CD14-positive monocyte (primary cell): ENCODE data around the gene VWA5B1. TPM values are rescaled to one million over a fixed set of nuclear protein-coding genes. Genes with fewer than 3 reads are reported as not detected.

Experiments
- DNase-seq, 3 donors: peaks; one replicate each; pipeline ENCODE4 v3.0.0-alpha.2; 2011 to 2022
- H2AFZ ChIP-seq: 2 replicates; pipeline ENCODE4 v1.6.0; 2012; ENCODE audit warnings: mild to moderate bottlenecking, low read depth, low read length, inconsistent platforms; ENCODE audit not compliant: insufficient read depth, poor library complexity, severe bottlenecking
- H3K27ac ChIP-seq, 2 donors: 1 replicate in 1 of 2; 2 replicates in 1 of 2; pipeline ENCODE4 v1.5.1; 2012 to 2013; ENCODE audit warnings: low read length in 2 of 2, control low read depth in 1 of 2, inconsistent platforms in 1 of 2, low read depth in 1 of 2, mild to moderate bottlenecking in 1 of 2
- H3K27me3 ChIP-seq, 2 donors: one replicate each; pipeline versions ENCODE4 v1.6.0 to v1.6.1; 2011 to 2013; ENCODE audit warnings: low read length in 2 of 2; ENCODE audit not compliant: control insufficient read depth in 2 of 2, insufficient read depth in 2 of 2
- H3K36me3 ChIP-seq, 2 donors: replicated peaks in 1 of 2; 1 replicate in 1 of 2; 2 replicates in 1 of 2; pipeline versions ENCODE4 v1.5.1 to v1.6.1; 2012 to 2013; ENCODE audit warnings: low read length in 2 of 2, control low read depth in 1 of 2, inconsistent platforms in 1 of 2, mild to moderate bottlenecking in 1 of 2; ENCODE audit not compliant: insufficient read depth in 2 of 2, control insufficient read depth in 1 of 2
- H3K4me1 ChIP-seq, 2 donors: 1 replicate in 1 of 2; 2 replicates in 1 of 2; pipeline versions ENCODE4 v1.5.1 to v1.6.1; 2012 to 2013; ENCODE audit warnings: low read length in 2 of 2, control low read depth in 1 of 2, inconsistent platforms in 1 of 2, mild to moderate bottlenecking in 1 of 2, moderate library complexity in 1 of 2; ENCODE audit not compliant: insufficient read depth in 2 of 2, control insufficient read depth in 1 of 2
- H3K4me2 ChIP-seq: replicated peaks from 2 replicates; pipeline ENCODE3; 2012; ENCODE audit warnings: low read length, moderate library complexity, mild to moderate bottlenecking; ENCODE audit not compliant: poor library complexity, severe bottlenecking; ENCODE audit errors: extremely low read depth
- H3K4me3 ChIP-seq, 3 experiments: fragments of 200-600 bp in 1 of 3; sonication (generic) in 1 of 3; replicated peaks in 1 of 3; 1 replicate in 2 of 3; 2 replicates in 1 of 3; pipeline ENCODE4 v1.5.1; 2011 to 2013; ENCODE audit warnings: low read length in 3 of 3, mild to moderate bottlenecking in 3 of 3, control low read depth in 2 of 3, low read depth in 2 of 3, inconsistent platforms in 1 of 3, moderate library complexity in 1 of 3
- H3K79me2 ChIP-seq: 2 replicates; pipeline ENCODE4 v1.6.0; 2012; ENCODE audit warnings: mild to moderate bottlenecking, control low read depth, inconsistent platforms, low read length, moderate library complexity; ENCODE audit not compliant: insufficient read depth
- H3K9ac ChIP-seq: 2 replicates; pipeline ENCODE4 v1.6.0; 2017; ENCODE audit warnings: low read length, mild to moderate bottlenecking; ENCODE audit not compliant: insufficient read depth, poor library complexity, severe bottlenecking
- H3K9me3 ChIP-seq, 2 donors: replicated peaks in 1 of 2; 1 replicate in 1 of 2; 2 replicates in 1 of 2; pipeline versions ENCODE4 v1.5.1 to v1.6.1; 2012 to 2013; ENCODE audit warnings: low read length in 2 of 2, control low read depth in 1 of 2; ENCODE audit not compliant: control insufficient read depth in 1 of 2, insufficient read depth in 1 of 2
- H4K20me1 ChIP-seq: 2 replicates; pipeline ENCODE4 v1.6.0; 2012; ENCODE audit warnings: mild to moderate bottlenecking, low read length, control low read depth, moderate library complexity; ENCODE audit not compliant: insufficient read depth
- H3K27ac Mint-ChIP-seq, 7 donors: one replicate each; pipeline ENCODE4 v1.8.0; 2020; ENCODE audit warnings: mild to moderate bottlenecking in 7 of 7, mixed read lengths in 7 of 7, moderate library complexity in 6 of 7, inconsistent platforms in 2 of 7
- H3K27me3 Mint-ChIP-seq, 3 donors: one replicate each; pipeline ENCODE4 v1.8.0; 2021 to 2022; ENCODE audit warnings: low read depth in 3 of 3, mild to moderate bottlenecking in 3 of 3, mixed read lengths in 3 of 3, moderate library complexity in 3 of 3, inconsistent platforms in 1 of 3
- H3K36me3 Mint-ChIP-seq, 2 donors: one replicate each; pipeline ENCODE4 v1.8.0; 2020; ENCODE audit warnings: mixed read lengths in 2 of 2, inconsistent platforms in 1 of 2, mild to moderate bottlenecking in 1 of 2
- H3K4me1 Mint-ChIP-seq: one replicate; pipeline ENCODE4 v1.8.0; 2020; ENCODE audit warnings: mild to moderate bottlenecking, mixed read lengths
- H3K4me3 Mint-ChIP-seq, 2 donors: one replicate each; pipeline ENCODE4 v1.8.0; 2020; ENCODE audit warnings: mild to moderate bottlenecking in 2 of 2, mixed read lengths in 2 of 2, moderate library complexity in 1 of 2
- H3K9me3 Mint-ChIP-seq, 7 donors: one replicate each; pipeline ENCODE4 v1.8.0; 2020 to 2022; ENCODE audit warnings: mixed read lengths in 7 of 7, mild to moderate bottlenecking in 6 of 7, moderate library complexity in 6 of 7, inconsistent platforms in 2 of 7
- CTCF ChIP-seq: fragments of 200-600 bp; IDR thresholded peaks from one replicate; pipeline ENCODE4 v1.8.0; 2022; ENCODE audit warnings: antibody characterized with exemption, mild to moderate bottlenecking
- WGBS: methylation state at CpG from one replicate; pipeline ENCODE4 v1.1.5; 2013; ENCODE audit warnings: missing lambda C conversion rate; ENCODE audit not compliant: insufficient coverage; 5-methylcytosine and 5-hydroxymethylcytosine counted together
- intact Hi-C, 2 donors: fragments of 100-400 bp; cut with micrococcal nuclease; formaldehyde crosslinking; loops; one replicate each; pipeline versions ENCODE4 v1.15.0 to v1.15.1; 2023
- polyA plus RNA-seq, 3 donors: library from polyadenylated mRNA; depleted of rRNA in 1 of 3; unstranded in 2 of 3; stranded (reverse) in 1 of 3; fragments of 300-500 nt in 2 of 3; fragments of >200 nt in 1 of 3; fragmentation: Illumina TruSeq in 2 of 3; gene quantifications; 1 replicate in 2 of 3; 2 replicates in 1 of 3; pipeline ENCODE4 v1.2.3, GENCODE V29; 2012 to 2021

The VWA5B1 gene
- polyA plus RNA-seq, 3 donors = not detected

GRCh38 chr1:20361401-20361800 is 70.7 kb downstream of the VWA5B1 start:
- H3K36me3 Mint-ChIP-seq = no peaks in the 10 kb centered on the region
- H3K4me1 Mint-ChIP-seq = no peaks in the 10 kb centered on the region
- H3K27ac Mint-ChIP-seq = no peak overlapping the region
- Histone ChIP-seq H3K27me3 (peaks cover 15 to 36% of the 10 kb centered on the region in 2 donors), H3K9me3 (peaks cover 0 to 10% of the 10 kb centered on the region in 2 donors), H3K27ac (no peak overlapping the region), H3K79me2 (no peaks in the 10 kb centered on the region), H3K9ac (no peak overlapping the region), H4K20me1 (no peaks in the 10 kb centered on the region), H3K4me1 (no peaks in the 10 kb centered on the region), H3K36me3 (no peaks in the 10 kb centered on the region), H2AFZ (no peak overlapping the region), H3K4me3 (no peak overlapping the region), H3K4me2 (no peak overlapping the region)
- intact Hi-C loops = loop anchor here in 1 of 2 donors (5.0 kb wide), 1 partner anchor 131 kb away; no protein-coding TSS in a partner anchor
- no peak for TF ChIP-seq CTCF
- H3K27me3 Mint-ChIP-seq = peaks cover 39 to 50% (median 40%) of the 10 kb centered on the region in 3 donors
- peak overlapping the region in 1 of 2 donors; percentile 26 for H3K4me3 Mint-ChIP-seq
- no peak for DNase-seq
- peaks cover 0 to 17% (median 2%) of the 10 kb centered on the region in 7 donors for H3K9me3 Mint-ChIP-seq
- WGBS = 75% methylated on average over 4 of the region's 7 CpGs

DNA sequence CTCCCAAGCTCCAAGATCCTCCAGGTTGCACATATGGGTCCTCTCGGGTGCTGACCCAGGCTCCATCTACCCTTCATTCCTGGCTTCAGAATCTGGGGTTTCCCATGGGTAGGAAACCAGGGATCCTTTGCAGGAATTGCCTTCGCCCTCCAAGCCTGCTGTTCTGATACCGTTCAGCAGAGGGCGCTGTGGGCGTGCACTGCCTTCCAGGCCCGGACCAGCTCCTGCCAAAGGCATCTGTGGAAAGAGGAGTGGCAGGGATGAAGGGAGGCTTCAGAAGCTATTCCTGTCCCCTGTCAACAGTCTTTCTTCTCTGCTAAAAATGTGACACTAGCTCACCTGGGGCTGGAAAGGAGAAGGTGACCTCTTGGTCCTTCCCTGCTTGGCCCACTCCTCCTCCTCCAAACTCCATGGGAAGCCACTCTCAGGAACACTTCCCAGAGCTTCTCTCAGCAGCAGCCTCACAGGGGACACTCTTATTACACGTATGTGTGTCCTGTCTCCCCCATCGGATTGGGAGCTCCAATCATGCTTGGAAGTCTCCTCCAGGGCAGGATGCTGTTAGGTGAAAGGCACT is 71.2 kb downstream of the VWA5B1 start:
- Histone ChIP-seq H3K36me3 (no peaks in the 10 kb centered on the region), H3K27me3 (peaks cover 15 to 40% of the 10 kb centered on the region in 2 donors), H3K4me1 (no peaks in the 10 kb centered on the region), H3K9ac (no peak overlapping the region), H2AFZ (no peak overlapping the region), H3K79me2 (no peaks in the 10 kb centered on the region), H3K4me2 (no peak overlapping the region), H3K4me3 (no peak overlapping the region), H3K27ac (no peak overlapping the region), H3K9me3 (peaks cover 0 to 10% of the 10 kb centered on the region in 2 donors), H4K20me1 (no peaks in the 10 kb centered on the region)
- peak; percentile 73 for TF ChIP-seq CTCF
- no peaks in the 10 kb centered on the region for H3K36me3 Mint-ChIP-seq
- intact Hi-C loops = loop anchor here in 1 of 2 donors (5.0 kb wide), 1 partner anchor 130 kb away; no protein-coding TSS in a partner anchor
- H3K4me1 Mint-ChIP-seq = no peaks in the 10 kb centered on the region
- H3K27me3 Mint-ChIP-seq = peaks cover 42 to 55% (median 44%) of the 10 kb centered on the region in 3 donors
- peak in 1 of 3 donors; percentile 1 for DNase-seq
- H3K9me3 Mint-ChIP-seq = peaks cover 0 to 20% (median 2%) of the 10 kb centered on the region in 7 donors
- H3K4me3 Mint-ChIP-seq = peak overlapping the region in 1 of 2 donors; percentile 16
- H3K27ac Mint-ChIP-seq = no peak overlapping the region
- WGBS = 11% methylated on average over 5 of the region's 8 CpGs
